K562 (cell line): Measurements from ENCODE around the gene HPX. TPM values are rescaled to one million over a fixed set of nuclear protein-coding genes. Genes with fewer than 3 reads are reported as not detected.

ENCODE experiments used
- CBFB ChIP-seq: sonication (generic); formaldehyde crosslinking; IDR thresholded peaks from 2 replicates; pipeline ENCODE4 v1.4.0; 2020; ENCODE audit warnings: mild to moderate bottlenecking, missing genetic modification reagents
- ELF2 ChIP-seq: fragments of 250-450 bp; sonication (Bioruptor Pico); IDR thresholded peaks from 2 replicates; pipeline ENCODE4 v1.5.0; 2021; ENCODE audit warnings: mild to moderate bottlenecking
- EZH2 ChIP-seq: IDR thresholded peaks from 2 replicates; pipeline ENCODE4 v1.6.1; 2012; ENCODE audit warnings: low read depth, mild to moderate bottlenecking, inconsistent platforms, low read length, borderline replicate concordance
- KLF16 ChIP-seq: IDR thresholded peaks from 2 replicates; pipeline ENCODE4 v1.6.1; 2016; ENCODE audit warnings: antibody characterized with exemption
- MCM2 ChIP-seq: fragments of 450-650 bp; IDR thresholded peaks from 2 replicates; pipeline ENCODE4 v1.6.1; 2017; ENCODE audit warnings: low read depth, mild to moderate bottlenecking
- POLR3G ChIP-seq: IDR thresholded peaks from 2 replicates; pipeline ENCODE4 v1.6.1; 2011; ENCODE audit not compliant: insufficient read length, insufficient replicate concordance; ENCODE audit errors: extremely low read depth
- SAP30 ChIP-seq: fragments of 200-600 bp; sonication (generic); IDR thresholded peaks from 2 replicates; pipeline ENCODE4 v1.6.1; 2012; ENCODE audit warnings: borderline replicate concordance, low read depth, mild to moderate bottlenecking, moderate library complexity, low read length, control low read depth, inconsistent platforms; ENCODE audit not compliant: insufficient read depth, poor library complexity, severe bottlenecking
- SRSF7 ChIP-seq: fragments of 200-400 bp; formaldehyde crosslinking; optimal IDR thresholded peaks from 2 replicates; pipeline ENCODE3; 2017; ENCODE audit warnings: mild to moderate bottlenecking, low read depth, low read length
- ZFP36 ChIP-seq: fragments of 150-350 bp; IDR thresholded peaks from 2 replicates; pipeline ENCODE4 v1.6.1; 2018; ENCODE audit warnings: low read length, low read depth; ENCODE audit not compliant: partially characterized antibody
- ZNF124 ChIP-seq: sonication (generic); formaldehyde crosslinking; IDR thresholded peaks from 2 replicates; pipeline ENCODE4 v1.8.1; 2022; ENCODE audit warnings: missing genetic modification reagents
- ZNF174 ChIP-seq: fragments of 250-450 bp; sonication (Bioruptor Pico); IDR thresholded peaks from 2 replicates; pipeline ENCODE4 v1.4.0; 2020; ENCODE audit warnings: mild to moderate bottlenecking
- polyA plus RNA-seq, 8 experiments: library from polyadenylated mRNA; depleted of rRNA in 4 of 8; stranded (reverse) in 5 of 8; unstranded in 3 of 8; fragments of >200 nt; fragmentation: Nextera tagmentation in 2 of 8; fragmentation: Illumina TruSeq in 1 of 8; extraction: Ambion mirVana in 2 of 8; extraction: Trizol in 1 of 8; gene quantifications; 2 replicates each; pipeline versions ENCODE4 v1.2.1 to v1.2.3, GENCODE V29; 2011 to 2014; ENCODE audit warnings: inconsistent platforms in 1 of 8, missing spikeins in 1 of 8
- total RNA-seq, 7 experiments: library from RNA; depleted of rRNA in 6 of 7; stranded (reverse); fragments of >200 nt in 6 of 7; fragmentation: Illumina TruSeq in 2 of 7; extraction: Trizol in 2 of 7; gene quantifications; 2 replicates each; pipeline versions ENCODE4 v1.2.1 to v1.2.3, GENCODE V29; 2011 to 2021; ENCODE audit warnings: low replicate concordance in 1 of 7
- TF ChIP-seq, protein P1 (sequence below): fragments of 200-800 bp; sonication (Bioruptor generic); IDR thresholded peaks from 2 replicates; pipeline ENCODE4 v1.6.1; 2017; ENCODE audit warnings: missing genetic modification characterization, missing compliant biosample characterization
- TF ChIP-seq, protein P2 (sequence below): sonication (generic); formaldehyde crosslinking; IDR thresholded peaks from 2 replicates; pipeline ENCODE4 v1.8.0; 2022; ENCODE audit warnings: missing genetic modification reagents, mild to moderate bottlenecking, borderline replicate concordance
- TF ChIP-seq, protein P3 (sequence below), 2 experiments: fragments of 450-650 bp; IDR thresholded peaks; 2 replicates each; pipeline ENCODE4 v1.6.1; 2016
- TF ChIP-seq, protein P4 (sequence below): fragments of 450-650 bp; formaldehyde crosslinking; IDR thresholded peaks from 2 replicates; pipeline ENCODE4 v1.4.0; 2022; ENCODE audit warnings: mild to moderate bottlenecking, moderate library complexity
- TF ChIP-seq, protein P5 (sequence below): fragments of 450-650 bp; formaldehyde crosslinking; IDR thresholded peaks from 2 replicates; pipeline ENCODE4 v1.4.0; 2022; ENCODE audit warnings: missing genetic modification characterization
- TF ChIP-seq, protein P6 (sequence below): fragments of 250-450 bp; sonication (Bioruptor Pico); IDR thresholded peaks from 2 replicates; pipeline ENCODE4 v1.8.0; 2022; ENCODE audit warnings: moderate library complexity, mild to moderate bottlenecking, inconsistent platforms

Gene HPX
- total and polyA plus RNA-seq, 9 of the 15 experiments (the other 6 are each of a cell fraction or from before 2014, with no cell fraction given) = 0.12 to 1.2 (median 0.49) TPM; not detected in 1

DNA sequence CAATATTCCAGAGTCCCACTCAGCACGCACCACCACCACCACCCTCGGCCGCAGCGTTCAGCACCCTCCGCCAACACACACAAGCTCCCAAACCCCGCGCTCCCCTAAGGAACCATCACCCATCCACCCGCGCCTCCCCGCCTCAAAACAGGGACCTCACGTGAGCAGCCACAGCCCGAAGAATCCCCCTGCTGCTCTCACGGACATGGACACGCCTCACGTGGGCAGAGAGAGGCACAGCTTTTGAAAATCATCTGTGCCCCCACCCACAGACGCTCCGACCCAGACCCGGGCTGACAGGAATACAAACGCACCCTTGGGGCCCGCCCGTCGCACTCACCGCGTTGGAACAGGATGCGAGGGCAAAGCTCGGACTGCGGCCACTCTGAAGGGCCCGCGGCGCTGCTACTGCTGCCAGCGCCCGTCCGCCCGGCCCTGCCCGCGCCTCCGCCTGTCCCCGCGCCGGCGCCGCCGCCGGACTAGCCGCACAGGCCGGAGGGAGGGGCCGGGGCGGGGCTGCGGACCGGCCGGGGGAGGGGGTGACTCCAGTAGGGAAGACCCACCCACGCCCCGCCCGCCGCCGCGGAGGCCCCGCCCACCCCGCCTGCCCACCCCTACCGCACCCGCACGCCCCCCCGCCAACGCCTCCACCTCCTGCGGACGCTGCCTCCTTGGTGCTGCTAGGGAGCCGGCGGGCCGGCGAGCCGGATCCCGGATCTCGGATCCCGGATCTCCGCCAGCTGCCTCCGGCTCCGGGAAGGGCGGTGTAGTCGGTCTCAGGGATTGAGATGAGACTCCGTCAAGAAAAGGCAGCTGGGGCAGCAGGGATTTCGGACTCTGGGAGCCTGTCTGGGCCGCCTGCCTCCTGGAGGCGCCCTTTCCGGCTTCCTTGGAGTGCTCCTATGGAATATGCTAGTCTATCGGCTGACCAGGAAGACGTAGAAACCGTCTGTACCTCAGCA is 32.9 kb upstream of the HPX start, which contains the start of gene TRIM3 (continued):
- TF ChIP-seq, protein P1, sequence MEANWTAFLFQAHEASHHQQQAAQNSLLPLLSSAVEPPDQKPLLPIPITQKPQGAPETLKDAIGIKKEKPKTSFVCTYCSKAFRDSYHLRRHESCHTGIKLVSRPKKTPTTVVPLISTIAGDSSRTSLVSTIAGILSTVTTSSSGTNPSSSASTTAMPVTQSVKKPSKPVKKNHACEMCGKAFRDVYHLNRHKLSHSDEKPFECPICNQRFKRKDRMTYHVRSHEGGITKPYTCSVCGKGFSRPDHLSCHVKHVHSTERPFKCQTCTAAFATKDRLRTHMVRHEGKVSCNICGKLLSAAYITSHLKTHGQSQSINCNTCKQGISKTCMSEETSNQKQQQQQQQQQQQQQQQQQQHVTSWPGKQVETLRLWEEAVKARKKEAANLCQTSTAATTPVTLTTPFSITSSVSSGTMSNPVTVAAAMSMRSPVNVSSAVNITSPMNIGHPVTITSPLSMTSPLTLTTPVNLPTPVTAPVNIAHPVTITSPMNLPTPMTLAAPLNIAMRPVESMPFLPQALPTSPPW = peak; percentile 100
- TF ChIP-seq SRSF7 (no peak), POLR3G (no peak), ZFP36 (no peak), KLF16 (no peak), ZNF124 (no peak), EZH2 (no peak), SAP30 (no peak), CBFB (no peak), ELF2 (CRISPR knock-in tag) (no peak), ZNF174 (CRISPR knock-in tag) (no peak), MCM2 (no peak)
- TF ChIP-seq, protein P2, sequence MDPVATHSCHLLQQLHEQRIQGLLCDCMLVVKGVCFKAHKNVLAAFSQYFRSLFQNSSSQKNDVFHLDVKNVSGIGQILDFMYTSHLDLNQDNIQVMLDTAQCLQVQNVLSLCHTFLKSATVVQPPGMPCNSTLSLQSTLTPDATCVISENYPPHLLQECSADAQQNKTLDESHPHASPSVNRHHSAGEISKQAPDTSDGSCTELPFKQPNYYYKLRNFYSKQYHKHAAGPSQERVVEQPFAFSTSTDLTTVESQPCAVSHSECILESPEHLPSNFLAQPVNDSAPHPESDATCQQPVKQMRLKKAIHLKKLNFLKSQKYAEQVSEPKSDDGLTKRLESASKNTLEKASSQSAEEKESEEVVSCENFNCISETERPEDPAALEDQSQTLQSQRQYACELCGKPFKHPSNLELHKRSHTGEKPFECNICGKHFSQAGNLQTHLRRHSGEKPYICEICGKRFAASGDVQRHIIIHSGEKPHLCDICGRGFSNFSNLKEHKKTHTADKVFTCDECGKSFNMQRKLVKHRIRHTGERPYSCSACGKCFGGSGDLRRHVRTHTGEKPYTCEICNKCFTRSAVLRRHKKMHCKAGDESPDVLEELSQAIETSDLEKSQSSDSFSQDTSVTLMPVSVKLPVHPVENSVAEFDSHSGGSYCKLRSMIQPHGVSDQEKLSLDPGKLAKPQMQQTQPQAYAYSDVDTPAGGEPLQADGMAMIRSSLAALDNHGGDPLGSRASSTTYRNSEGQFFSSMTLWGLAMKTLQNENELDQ (CRISPR knock-in tag) = no peak
- TF ChIP-seq, protein P3, sequence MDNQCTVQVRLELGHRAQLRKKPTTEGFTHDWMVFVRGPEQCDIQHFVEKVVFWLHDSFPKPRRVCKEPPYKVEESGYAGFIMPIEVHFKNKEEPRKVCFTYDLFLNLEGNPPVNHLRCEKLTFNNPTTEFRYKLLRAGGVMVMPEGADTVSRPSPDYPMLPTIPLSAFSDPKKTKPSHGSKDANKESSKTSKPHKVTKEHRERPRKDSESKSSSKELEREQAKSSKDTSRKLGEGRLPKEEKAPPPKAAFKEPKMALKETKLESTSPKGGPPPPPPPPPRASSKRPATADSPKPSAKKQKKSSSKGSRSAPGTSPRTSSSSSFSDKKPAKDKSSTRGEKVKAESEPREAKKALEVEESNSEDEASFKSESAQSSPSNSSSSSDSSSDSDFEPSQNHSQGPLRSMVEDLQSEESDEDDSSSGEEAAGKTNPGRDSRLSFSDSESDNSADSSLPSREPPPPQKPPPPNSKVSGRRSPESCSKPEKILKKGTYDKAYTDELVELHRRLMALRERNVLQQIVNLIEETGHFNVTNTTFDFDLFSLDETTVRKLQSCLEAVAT (IDR thresholded peaks at IDR 0.05) = no peak; a peak in 1 of 4 replicates
- TF ChIP-seq, protein P4, sequence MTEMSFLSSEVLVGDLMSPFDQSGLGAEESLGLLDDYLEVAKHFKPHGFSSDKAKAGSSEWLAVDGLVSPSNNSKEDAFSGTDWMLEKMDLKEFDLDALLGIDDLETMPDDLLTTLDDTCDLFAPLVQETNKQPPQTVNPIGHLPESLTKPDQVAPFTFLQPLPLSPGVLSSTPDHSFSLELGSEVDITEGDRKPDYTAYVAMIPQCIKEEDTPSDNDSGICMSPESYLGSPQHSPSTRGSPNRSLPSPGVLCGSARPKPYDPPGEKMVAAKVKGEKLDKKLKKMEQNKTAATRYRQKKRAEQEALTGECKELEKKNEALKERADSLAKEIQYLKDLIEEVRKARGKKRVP (CRISPR knock-in tag) = no peak
- TF ChIP-seq, protein P5, sequence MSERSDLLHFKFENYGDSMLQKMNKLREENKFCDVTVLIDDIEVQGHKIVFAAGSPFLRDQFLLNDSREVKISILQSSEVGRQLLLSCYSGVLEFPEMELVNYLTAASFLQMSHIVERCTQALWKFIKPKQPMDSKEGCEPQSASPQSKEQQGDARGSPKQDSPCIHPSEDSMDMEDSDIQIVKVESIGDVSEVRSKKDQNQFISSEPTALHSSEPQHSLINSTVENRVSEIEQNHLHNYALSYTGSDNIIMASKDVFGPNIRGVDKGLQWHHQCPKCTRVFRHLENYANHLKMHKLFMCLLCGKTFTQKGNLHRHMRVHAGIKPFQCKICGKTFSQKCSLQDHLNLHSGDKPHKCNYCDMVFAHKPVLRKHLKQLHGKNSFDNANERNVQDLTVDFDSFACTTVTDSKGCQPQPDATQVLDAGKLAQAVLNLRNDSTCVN (CRISPR knock-in tag) = 0 out of 2 replicates have a peak, but pooled peaks have one; percentile 33
- TF ChIP-seq, protein P6, sequence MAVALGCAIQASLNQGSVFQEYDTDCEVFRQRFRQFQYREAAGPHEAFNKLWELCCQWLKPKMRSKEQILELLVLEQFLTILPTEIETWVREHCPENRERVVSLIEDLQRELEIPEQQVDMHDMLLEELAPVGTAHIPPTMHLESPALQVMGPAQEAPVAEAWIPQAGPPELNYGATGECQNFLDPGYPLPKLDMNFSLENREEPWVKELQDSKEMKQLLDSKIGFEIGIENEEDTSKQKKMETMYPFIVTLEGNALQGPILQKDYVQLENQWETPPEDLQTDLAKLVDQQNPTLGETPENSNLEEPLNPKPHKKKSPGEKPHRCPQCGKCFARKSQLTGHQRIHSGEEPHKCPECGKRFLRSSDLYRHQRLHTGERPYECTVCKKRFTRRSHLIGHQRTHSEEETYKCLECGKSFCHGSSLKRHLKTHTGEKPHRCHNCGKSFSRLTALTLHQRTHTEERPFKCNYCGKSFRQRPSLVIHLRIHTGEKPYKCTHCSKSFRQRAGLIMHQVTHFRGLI (CRISPR knock-in tag) = no peak
